ENCODE results near the gene ITGA11.

DNA sequence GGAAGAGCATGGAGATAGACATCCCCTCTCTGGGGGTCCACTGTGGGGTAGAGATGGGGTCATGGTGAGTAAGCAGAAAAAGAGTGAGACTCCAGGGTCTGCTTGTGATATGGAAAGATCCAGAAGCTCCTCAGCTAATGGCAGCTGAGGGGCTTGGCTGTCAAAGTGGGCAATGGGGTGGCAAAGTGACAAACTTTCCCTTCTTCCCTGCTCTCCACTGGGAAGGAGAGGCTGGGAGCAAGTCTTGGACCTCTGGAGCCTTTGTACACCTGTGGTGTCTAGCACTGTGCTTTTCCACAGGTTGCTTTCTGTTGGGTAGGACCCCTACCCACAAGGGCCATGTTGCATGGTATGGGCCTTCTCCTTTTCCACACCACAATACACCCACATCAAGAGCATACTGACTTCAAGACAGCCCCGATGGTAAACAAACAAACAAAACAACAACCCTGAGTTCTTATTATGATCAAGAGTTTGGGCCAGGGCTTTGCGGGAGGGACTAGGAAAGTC lies 3.5 kb downstream of the ITGA11 start:
- TF ChIP-seq, protein P1, sequence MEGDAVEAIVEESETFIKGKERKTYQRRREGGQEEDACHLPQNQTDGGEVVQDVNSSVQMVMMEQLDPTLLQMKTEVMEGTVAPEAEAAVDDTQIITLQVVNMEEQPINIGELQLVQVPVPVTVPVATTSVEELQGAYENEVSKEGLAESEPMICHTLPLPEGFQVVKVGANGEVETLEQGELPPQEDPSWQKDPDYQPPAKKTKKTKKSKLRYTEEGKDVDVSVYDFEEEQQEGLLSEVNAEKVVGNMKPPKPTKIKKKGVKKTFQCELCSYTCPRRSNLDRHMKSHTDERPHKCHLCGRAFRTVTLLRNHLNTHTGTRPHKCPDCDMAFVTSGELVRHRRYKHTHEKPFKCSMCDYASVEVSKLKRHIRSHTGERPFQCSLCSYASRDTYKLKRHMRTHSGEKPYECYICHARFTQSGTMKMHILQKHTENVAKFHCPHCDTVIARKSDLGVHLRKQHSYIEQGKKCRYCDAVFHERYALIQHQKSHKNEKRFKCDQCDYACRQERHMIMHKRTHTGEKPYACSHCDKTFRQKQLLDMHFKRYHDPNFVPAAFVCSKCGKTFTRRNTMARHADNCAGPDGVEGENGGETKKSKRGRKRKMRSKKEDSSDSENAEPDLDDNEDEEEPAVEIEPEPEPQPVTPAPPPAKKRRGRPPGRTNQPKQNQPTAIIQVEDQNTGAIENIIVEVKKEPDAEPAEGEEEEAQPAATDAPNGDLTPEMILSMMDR (conservative IDR thresholded peaks at IDR 0.05 in 1 of 2, IDR thresholded peaks at IDR 0.05 in 1 of 2; ENCODE audit: low read depth in 1 of 2, low read length in 2 of 2): no peak
- TF ChIP-seq EZH2 (IDR thresholded peaks at IDR 0.05; ENCODE audit: low read length, missing control alignments): no peak

Data from fibroblast of lung (primary cell).